Measurements from ENCODE around the gene RPS6KA2.
A peak's percentile ranks its signal among the peaks of the same experiment; 100 is the strongest.
"Not testable (repeated sequence)": the region's sequence is repeated elsewhere in the genome, so short reads cannot be mapped to it uniquely, and the experiment has no call there.

The RPS6KA2 gene

GRCh38 chr6:166637812-166638572, 10.9 kb upstream of the RPS6KA2 start:
- H3K4me3 ChIP-seq (replicated peaks in 1 of 2; ENCODE audit: low read depth in 2 of 2, low read length in 2 of 2), result no peak overlapping the region
- no peak for DNase-seq (ENCODE audit: low read depth in 2 of 2)
- TF ChIP-seq, protein P1, sequence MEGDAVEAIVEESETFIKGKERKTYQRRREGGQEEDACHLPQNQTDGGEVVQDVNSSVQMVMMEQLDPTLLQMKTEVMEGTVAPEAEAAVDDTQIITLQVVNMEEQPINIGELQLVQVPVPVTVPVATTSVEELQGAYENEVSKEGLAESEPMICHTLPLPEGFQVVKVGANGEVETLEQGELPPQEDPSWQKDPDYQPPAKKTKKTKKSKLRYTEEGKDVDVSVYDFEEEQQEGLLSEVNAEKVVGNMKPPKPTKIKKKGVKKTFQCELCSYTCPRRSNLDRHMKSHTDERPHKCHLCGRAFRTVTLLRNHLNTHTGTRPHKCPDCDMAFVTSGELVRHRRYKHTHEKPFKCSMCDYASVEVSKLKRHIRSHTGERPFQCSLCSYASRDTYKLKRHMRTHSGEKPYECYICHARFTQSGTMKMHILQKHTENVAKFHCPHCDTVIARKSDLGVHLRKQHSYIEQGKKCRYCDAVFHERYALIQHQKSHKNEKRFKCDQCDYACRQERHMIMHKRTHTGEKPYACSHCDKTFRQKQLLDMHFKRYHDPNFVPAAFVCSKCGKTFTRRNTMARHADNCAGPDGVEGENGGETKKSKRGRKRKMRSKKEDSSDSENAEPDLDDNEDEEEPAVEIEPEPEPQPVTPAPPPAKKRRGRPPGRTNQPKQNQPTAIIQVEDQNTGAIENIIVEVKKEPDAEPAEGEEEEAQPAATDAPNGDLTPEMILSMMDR (IDR thresholded peaks at IDR 0.05; ENCODE audit: low read depth, low read length), result no peak

DNA sequence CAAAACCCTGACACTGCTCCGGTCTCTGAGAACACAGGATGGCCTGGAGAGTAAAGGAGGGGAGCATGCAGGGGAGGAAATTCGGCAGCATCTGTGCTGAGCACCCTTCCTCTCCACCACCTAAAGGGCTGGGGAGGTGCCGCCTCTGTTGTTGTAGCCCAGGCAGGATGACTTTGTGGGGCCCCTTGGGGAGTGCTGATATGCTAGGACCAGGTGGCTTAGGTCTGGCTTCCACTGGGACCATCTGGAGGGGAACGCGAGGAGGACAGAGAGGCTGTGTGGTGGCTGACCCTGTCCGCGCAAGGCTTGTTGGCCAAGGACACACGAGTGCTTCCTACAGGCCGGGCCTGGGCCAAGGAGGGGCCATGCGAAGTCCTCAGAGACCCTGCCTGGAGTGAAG, 9.9 kb upstream of the RPS6KA2 start:
- DNase-seq (ENCODE audit: low read depth in 2 of 2), result no peak
- TF ChIP-seq, protein P1 (IDR thresholded peaks at IDR 0.05; ENCODE audit: low read depth, low read length), result no peak
- no peak overlapping the region for H3K4me3 ChIP-seq (replicated peaks in 1 of 2; ENCODE audit: low read depth in 2 of 2, low read length in 2 of 2)

DNA sequence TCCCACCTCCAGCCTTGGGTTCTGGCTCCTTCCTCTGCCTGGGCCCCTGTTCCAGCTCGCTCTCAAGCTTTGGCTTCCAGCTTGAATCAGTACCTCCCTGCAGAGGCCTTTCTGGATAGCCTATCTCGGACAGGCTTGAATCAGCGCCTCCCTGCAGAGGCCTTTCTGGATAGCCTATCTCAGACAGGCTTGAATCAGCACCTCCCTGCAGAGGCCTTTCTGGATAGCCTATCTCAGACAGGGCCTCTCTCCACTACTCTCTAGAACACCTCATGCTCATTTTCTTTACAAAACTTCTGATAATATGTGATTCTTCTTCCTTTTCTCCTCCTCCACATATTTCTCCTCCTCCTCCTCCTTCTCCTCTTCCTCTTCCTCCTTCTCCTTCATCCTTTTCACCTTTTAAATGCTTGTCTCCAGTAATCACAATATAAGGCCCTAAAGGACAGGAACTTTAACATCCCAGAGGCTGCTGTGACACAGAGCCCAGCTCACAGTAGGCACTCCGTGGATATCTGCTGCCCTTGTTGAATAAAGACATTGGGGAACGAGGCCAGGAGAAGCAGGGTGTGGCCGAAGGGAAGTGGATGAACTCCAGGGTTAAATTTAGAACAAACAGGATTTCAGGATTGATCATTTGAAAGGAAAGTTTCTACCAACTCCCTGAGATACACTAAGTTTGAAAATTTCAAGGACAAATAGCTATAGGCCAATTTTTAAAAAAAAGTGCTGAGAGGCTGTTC, 9.3 kb upstream of the RPS6KA2 start:
- DNase-seq (ENCODE audit: low read depth in 2 of 2), result no peak
- H3K4me3 ChIP-seq (replicated peaks in 1 of 2; ENCODE audit: low read depth in 2 of 2, low read length in 2 of 2), result no peak overlapping the region
- TF ChIP-seq, protein P1 (IDR thresholded peaks at IDR 0.05; ENCODE audit: low read depth, low read length), result no peak

- no peak for DNase-seq (ENCODE audit: low read depth in 2 of 2)
- TF ChIP-seq, protein P1 (IDR thresholded peaks at IDR 0.05; ENCODE audit: low read depth, low read length), result no peak
- H3K4me3 ChIP-seq (replicated peaks in 1 of 2; ENCODE audit: low read depth in 2 of 2, low read length in 2 of 2), result no peak overlapping the region
These were observed 8.2 kb upstream of the RPS6KA2 start for GRCh38 chr6:166635013-166635970.

DNA sequence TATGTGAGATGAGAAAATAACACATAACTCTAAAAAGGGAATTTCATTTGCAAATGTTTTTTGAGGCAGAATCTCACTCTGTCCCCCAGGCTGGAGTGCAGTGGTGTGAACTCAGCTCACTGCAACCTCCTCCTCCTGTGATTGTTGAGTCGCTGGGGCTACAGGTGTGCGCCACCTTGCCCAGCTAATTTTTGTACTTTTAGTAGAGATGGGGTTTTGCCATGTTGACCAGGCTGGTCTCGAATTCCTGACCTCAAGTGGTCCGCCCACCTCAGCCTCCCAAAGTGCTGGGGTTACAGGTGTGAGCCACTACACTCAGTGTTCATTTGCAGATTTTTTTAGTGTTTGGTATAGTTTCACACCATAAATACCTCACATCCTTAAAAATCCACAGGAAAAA, 7.5 kb upstream of the RPS6KA2 start:
- not testable (repeated sequence) for DNase-seq (ENCODE audit: low read depth in 2 of 2); H3K4me3 ChIP-seq (replicated peaks in 1 of 2; ENCODE audit: low read depth in 2 of 2, low read length in 2 of 2)

DNA sequence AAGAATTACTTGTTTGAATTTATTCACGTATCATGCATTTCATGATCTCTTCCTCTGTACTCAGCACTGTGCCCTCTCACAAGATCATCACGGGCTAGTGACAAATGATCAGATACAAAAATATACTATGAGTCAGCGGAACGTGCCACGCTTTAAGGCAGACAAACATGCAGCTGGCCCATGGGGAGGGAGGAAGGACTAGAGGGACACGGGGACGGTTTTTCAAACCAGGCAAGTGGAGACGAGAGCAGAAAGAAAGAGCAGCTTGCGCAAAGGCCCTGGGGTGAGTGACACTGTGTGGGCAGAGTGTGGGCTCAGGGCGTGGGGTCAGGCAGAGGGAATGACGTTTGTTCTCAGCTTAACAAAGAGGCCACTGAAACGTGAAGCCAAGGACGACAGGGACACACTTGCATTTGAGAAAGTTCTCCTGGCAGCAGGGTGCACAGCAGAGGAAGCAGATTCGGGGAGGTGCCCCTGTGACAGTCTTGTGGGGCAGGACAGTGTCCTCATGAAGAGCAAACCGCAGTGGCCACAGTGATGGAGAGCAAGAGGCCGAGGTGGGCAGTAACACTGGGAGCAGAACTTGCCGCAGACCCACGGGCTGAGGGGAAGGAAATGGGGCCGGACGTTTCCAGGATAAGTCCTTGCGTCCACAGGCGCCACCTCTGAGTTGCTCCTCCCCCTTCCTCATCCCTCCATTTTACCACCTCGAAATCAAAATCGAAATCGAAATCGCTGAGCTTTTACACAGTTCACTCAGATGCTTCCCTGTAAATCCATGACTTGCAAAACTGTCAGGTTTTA, 6.9 kb upstream of the RPS6KA2 start:
- peak in 1 of 2 donors; percentile 40 for DNase-seq (ENCODE audit: low read depth in 2 of 2)
- no peak overlapping the region for H3K4me3 ChIP-seq (replicated peaks in 1 of 2; ENCODE audit: low read depth in 2 of 2, low read length in 2 of 2)
- TF ChIP-seq, protein P1 (IDR thresholded peaks at IDR 0.05; ENCODE audit: low read depth, low read length), result no peak
